ENCODE results near the gene SHISA9.

Gene SHISA9

GRCh38 chr16:13036600-13036999, 135.2 kb downstream of the SHISA9 start:
- no peak for DNase-seq

DNA sequence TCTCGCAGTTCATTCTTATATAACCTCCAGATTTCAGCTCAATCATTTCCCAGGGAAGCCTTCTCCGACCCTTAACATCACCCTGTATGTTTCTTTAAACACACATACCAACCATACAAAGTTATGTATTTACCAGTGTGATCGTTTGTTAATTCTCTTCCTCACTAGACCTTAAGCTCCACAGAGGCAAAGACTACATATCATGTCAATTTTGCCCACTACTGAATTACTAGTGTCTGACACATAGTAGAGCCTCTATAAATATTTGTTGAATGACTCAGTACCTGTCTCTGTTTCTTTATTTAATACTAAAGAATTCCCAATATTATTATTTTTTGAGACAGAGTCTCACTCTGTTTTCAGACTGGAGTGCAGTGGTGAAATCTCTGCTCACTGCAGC, 137.2 kb downstream of the SHISA9 start:
- no peak for DNase-seq

GRCh38 chr16:13039526-13039925, 138.1 kb downstream of the SHISA9 start:
- no peak for DNase-seq

DNA sequence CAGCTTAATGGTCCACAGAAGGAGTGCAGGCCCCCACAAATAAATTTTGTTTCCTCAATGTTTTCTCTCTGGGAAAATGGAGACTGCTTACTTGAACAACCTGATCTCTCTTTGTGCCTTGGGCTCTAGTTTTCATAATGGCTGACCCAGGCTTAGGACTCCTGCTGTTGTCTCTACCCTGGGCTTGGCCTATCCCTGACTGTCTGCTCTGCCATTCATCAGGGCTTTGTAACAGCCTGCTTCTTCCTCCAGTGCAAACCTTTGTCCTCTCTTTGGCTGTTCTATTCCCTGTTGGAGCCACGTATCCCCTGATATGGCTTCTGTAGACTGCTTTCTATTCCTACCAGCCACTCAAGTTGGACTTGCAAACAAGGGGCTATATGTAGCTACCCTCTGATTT, 139.8 kb downstream of the SHISA9 start:
- DNase-seq, result no peak

- no peak for DNase-seq
Measured at GRCh38 chr16:13041646-13042290, 140.4 kb downstream of the SHISA9 start.

- no peak for DNase-seq
Measured at GRCh38 chr16:13042291-13042685, 140.9 kb downstream of the SHISA9 start.

DNA sequence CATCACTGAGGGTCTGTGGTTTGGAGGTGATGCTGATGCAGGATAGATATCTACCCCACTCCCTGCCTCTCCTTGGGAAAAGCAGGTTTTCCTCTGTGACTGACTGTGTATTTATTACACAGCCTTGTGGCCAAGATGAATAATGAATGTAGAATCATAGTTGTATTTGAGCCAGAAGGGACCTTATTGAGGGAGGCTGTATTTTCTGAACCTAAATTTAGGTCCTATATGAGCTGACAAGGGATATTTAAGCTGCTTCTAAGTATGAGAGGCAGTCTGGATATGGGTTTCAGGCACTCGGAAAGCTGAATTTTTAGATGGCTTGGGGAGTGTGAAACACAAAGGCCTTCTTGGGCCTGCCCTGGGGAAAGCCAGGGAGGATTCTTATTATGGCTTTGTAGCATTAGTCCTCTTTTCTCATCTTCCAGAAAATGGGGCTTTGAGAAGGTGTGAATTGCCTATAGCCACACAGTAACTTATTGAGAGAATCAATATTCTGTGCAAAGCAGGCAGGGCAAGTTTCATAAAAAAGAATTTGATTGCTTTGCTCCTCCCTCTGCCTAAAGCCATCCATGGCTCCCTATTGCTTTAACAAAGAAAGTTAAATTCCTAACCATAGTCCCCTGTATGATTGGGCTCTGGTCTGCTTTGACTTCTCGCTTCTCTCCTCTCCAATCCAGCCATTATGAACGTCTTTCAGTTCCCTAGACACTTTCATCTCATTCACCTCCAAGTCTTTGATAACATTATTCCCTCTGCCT, 144.8 kb downstream of the SHISA9 start:
- DNase-seq, result no peak

GRCh38 chr16:13047276-13047675, 145.9 kb downstream of the SHISA9 start:
- DNase-seq, result no peak

GRCh38 chr16:13049688-13050087, 148.3 kb downstream of the SHISA9 start:
- no peak for DNase-seq

GRCh38 chr16:13052431-13052830, 151.0 kb downstream of the SHISA9 start:
- DNase-seq, result no peak

- no peak for DNase-seq
Measured at GRCh38 chr16:13055480-13055879, 154.1 kb downstream of the SHISA9 start.

- no peak for DNase-seq
Measured at GRCh38 chr16:13056607-13057006, 155.2 kb downstream of the SHISA9 start.

DNA sequence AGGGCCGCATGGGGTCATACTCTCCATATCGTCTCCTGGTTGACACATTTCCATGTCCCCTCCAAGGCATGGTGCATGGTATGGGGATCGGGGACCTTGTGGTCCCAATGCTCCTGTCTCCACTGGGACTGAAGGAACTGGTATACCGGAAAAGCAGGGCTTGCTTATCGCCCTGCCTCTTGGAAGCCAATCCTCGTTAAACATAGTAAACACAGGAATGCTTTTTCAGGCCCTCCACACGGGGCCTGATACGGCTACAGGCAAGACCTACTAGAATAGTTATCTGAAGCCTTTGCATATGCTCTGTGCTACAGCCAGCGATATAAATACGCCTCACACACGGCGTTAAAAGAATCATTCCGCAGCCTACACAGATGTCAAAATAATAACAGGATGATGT, 159.5 kb downstream of the SHISA9 start:
- no peak for DNase-seq

- no peak for DNase-seq
Measured at GRCh38 chr16:13061691-13062090, 160.3 kb downstream of the SHISA9 start.

DNA sequence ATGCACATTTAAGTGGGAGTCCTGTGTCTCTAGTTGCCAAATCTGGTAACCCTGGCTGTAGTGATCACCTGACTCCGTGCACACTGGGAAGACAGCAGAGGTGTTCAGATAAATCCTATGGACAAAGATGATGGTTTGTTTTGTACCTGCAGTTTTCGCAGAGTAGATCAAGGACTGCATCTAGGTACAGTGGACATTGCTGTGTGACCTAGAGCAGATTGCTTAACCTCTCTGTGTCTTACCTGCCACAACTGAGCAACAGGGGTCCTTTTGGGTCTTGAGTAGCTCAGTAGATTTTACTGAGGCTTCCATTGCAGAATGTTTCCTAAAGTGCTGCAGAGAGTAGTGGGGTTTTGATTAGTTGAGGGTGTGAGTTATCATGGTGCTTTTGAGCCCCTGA, 160.8 kb downstream of the SHISA9 start:
- DNase-seq, result no peak

DNA sequence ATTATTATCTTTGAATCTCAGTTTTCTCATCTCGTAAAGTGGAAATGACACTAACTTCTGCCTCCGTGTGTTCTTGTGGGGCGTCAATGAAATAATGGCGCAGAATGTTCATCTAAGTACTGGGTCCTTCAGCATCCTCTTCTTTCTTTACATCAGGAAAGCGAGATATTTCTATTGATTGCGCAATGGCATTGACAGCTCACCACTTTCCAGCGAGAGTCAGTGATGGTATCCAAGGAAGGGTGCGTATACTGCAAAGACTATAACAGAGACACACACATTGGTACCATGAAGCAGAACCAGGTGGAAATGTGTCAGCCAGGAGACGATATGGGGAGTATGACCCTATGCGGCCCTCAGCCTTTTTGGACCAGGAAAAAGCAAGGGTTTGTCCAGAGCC, 162.1 kb downstream of the SHISA9 start:
- DNase-seq, result no peak

DNA sequence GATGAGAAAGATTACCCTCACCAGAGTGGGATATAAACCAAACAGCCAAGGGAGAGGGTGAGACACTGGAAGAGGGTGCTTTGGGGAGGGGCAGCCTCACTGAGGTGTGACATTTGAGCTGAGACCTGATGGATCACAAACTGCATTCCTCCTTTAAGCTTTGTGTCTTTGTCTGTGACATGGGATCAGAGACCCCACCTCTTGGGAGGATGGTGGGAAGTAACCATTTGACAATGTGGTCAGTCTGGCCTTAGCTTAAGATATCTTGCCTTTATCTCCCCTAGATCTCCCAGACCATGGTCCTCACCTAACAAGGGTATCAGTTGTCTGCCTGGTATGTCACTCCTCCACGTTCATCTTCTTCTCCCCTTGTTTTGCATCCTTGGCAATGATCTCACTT, 163.4 kb downstream of the SHISA9 start:
- no peak for DNase-seq

DNA sequence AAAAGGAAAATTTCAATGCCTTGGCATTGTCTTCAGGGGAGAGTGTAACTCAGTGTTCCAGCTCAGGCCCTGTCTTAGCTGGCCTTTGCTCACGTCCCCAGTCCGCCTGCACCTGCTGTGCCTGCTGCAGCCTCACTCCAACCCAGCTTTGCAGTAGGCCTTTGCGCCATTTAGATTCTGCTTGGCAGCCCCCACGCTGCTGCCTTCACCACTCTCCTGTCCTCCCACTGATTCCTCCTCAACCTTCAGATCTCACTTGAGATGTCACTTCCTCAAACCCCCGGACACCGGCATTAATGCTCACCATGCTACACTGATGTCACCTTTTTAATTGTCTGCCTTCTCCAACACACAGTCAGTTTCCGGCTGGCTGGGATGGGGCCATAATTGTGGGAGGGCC, 166.2 kb downstream of the SHISA9 start:
- no peak for DNase-seq

DNA sequence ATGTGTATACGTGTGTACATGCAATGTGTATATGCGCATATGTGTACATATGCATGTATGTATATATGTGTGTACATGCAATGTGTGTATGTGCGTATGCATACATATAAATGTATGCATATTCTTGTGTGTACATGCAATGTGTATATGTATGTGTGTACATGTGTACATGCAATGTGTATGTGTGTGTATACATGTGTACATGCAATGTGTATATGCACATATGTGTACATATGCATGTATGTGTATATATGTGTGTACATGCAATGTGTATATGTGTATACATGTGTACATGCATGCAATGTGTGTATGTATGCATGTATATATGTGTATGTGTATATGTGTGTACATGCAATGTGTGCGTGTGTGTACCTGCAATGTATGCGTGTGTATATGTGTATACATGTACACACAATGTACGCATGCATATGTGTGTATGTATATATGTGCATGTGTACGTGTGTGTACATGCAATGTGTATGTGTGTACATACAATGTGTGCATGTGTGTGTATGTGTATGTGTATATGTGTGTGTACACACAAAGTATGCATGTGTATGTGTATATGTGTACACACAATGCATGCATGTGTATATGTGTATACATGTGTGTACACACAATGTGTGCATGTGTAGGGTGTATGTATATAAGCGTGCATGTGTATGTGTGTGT, 167.7 kb downstream of the SHISA9 start:
- no peak for DNase-seq

DNA sequence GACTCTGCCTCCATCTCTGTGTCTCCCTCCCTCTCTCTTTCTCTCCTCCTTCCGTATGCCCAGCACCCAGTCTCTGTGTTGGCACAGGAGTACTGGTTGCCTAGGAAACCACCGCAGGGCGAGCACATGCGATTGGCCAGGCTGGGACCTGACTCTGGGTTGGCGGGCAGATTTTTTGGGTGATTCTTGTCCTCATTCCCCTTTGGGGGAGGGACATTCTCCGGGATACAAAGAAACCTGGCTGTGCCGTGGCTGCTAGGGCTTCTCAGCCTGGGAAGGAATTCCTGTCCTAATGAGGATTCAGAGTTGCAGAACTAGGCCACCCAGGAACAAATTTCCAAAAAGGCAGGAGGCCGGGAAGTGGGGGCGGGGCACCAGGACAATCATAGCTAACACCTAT, 168.9 kb downstream of the SHISA9 start:
- DNase-seq, result peak; percentile 51

DNA sequence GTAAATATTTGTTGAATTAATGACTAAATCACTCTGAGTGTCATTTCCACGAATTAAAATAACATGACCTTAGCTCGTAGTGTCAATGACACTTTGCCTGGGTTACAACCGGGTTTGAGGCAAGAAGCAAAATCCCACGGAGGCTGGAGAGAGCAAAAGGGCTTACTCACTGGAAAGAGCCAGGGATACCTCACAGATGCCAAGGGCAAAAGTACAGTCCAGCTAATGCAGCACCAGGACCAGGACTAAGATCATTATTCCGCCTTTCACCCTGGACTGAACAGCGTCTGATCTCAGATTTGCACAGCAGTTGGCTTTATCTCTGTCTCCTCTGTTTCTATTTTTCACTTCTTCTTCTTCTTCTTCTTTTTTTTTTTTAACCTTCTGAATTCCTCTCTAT, 175.5 kb downstream of the SHISA9 start:
- no peak for DNase-seq

DNA sequence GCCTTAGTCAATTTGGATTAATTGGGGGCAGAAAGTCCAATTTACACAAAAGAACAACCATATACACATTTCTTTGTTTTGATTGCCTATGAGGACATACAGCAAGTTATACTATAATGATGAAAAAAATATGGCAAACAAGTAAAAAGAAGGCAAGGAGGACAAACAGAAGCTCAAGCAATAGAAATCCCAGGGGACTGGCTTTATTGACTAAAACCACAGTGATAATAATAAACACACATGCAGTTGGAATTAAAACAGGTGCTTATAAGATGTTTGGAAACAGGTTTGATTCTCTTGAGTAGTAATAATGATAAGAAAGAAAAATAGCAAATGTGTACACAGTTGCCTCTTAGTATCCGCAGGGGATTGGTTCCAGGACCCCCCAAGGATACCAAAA, 176.4 kb downstream of the SHISA9 start:
- DNase-seq, result peak; percentile 66

GRCh38 chr16:13080531-13080930, 179.1 kb downstream of the SHISA9 start:
- no peak for DNase-seq

DNA sequence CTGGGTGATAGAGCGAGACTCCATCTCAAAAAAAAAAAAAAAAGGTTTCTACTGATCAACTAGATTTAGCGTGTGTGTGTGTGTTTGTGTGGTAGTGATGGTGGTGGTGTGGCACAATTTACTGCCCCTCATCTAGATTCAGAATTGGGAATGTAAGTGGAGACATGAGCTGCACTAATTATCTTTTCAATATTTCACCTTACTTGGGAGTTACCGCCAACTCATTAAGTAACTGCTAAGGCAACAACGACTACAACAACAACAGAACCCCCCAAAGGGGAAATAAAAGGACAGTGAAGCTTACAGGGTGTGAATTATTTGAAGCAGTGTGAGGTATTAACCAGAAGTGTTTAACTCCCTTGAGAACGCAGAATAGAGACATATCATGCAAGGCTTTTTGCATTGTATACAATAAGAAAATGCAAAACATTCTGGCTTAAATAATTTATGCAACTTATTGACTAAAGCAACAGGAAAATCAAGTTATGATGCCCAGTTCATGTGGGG, 180.5 kb downstream of the SHISA9 start:
- DNase-seq, result no peak

All from NCI-H1436 (cell line).